HG03196 (cell line): ENCODE data around the gene PACSIN1.
"Not testable (repeated sequence)": the region's sequence is repeated elsewhere in the genome, so short reads cannot be mapped to it uniquely, and the experiment has no call there.

ENCODE experiments used
- ATAC-seq: cut with Tn5 transposase; IDR thresholded peaks from one replicate; pipeline ENCODE4 v1.9.1; 2021; ENCODE audit not compliant: unreplicated experiment

Gene PACSIN1

DNA sequence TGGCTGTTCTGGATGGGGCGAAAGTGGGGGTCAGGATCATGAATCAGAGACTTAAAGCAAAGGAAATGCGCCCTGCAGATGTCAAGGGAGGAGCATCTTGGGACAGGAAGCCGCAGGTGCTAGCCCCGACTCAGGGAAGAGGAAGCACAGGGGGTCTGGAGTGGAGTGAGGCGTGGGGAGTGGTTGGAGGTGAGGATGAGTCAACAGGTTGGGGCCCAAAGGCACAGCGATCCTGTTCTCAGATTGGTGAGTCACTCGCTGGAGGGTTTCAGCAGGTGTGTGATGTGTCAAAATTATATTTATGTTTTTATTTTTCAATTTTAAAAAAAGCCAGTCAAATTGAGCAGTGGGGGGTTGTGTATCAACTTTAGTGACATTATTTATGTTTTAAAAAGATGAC is 19.0 kb downstream of the PACSIN1 start:
- ATAC-seq, result no peak

GRCh38 chr6:34485321-34486060 is 19.6 kb downstream of the PACSIN1 start:
- ATAC-seq, result no peak

DNA sequence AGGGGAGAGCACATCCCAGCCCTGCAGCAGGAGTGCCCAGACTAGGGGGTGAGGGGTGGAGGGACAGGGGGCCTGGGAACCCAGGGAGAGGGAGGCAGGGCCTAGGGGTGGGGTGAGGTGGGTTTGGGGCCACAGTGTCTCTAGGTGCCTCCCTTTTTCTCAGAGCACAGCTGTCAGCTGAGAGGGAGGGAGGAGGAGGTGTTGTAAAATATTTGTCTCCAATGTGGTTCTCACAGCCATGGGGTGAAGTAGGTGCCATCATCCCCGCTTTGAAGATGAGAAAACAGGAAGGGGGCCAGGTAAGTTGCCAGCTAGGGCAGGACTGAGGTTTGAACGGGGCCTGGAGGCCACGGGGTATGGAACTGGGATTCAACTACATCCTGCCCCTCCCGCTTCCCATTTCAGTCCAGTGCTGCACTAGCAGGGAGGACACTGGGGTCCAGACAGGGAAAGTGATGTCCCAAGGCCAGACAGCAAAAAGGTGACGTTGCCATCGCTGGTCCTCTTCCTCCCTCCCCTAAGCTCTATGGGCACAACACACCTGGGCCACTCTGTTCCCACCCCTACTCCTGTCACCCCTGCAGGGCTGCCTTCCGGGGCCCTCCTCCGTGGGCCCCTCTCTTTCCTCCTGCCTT is 20.3 kb downstream of the PACSIN1 start:
- no peak for ATAC-seq

GRCh38 chr6:34486886-34487285 is 21.0 kb downstream of the PACSIN1 start:
- ATAC-seq, result not testable (repeated sequence)

DNA sequence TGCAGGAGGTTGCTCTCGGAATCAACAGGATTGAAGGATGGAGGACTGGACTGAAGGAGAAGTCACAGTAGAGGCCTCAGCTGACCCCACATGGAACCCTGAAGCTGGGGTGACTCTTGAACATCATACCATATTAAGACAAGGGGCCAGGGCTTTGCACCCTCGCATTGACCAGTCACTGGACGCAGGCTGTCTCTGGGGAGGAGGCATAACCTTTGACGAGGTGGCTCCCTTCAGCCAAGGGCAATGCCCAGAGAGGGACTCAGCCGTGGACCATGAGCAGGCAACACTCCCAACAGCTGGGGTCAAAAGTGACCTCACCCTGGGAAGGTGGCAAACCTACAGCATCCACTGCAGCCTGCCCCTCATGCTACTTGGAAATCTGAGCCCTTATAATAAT is 21.7 kb downstream of the PACSIN1 start:
- ATAC-seq, result no peak

DNA sequence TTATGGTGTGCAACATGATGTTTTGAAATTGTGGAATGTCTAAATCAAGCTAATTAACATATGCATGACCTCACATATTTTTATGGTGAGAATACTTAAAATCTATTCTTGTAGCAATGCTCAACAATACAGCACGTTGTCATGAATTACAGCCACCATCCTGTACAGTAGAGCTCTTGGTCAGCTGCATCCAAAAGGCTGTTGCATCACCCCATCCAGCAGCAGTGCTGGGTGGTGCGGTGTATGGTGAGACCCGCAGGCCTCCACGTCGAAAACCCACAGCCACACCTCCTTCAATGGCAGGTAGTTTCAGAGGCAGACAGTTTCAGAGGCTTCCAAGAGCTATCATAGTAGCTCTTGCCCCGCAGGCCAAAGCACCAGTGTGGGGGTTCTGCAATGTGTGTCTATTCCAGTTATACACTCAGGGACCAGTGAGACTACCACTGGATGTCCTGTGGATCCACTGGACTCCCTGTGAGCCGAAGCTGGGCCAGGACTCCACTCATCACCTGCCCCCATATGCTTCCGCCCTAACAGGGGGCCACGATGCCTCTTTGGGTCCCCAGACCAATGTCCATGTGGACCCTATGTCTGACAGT is 23.4 kb downstream of the PACSIN1 start:
- no peak for ATAC-seq

DNA sequence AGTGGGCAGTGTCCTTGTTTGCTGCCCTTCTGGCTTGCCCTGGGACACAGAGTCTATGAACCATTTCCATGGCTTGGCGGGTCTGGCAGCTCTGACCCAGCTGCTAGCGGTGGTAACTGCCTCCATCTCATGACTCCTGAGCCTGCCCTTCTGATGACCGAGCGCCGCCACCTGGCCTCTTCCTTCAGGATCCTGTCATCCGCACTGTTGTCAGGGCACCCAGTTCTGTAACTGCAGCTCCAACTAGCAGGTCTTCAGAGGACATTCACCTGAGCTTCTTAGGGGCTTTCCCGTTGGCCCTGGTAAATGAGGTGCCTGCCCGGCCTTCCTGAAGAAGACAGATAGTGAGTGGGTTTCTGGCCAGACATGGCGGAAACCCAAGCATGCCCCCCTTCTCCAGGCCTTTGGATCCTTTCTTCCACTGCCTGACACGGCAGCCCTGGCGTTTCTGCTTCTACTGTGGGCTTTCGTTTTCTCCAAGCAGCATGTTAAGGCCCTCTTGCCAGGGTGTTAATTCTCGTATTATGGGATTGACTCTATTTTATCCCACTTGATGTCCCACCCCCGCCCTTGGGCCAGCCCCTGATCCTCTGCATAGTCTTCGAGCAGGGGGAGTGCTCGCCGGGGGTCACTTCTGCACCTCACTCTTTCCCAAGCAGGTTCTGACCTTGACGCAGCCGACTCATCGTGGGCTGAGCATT is 24.7 kb downstream of the PACSIN1 start:
- ATAC-seq, result no peak

- no peak for ATAC-seq
Observed at GRCh38 chr6:34491091-34491430, 25.2 kb downstream of the PACSIN1 start.

DNA sequence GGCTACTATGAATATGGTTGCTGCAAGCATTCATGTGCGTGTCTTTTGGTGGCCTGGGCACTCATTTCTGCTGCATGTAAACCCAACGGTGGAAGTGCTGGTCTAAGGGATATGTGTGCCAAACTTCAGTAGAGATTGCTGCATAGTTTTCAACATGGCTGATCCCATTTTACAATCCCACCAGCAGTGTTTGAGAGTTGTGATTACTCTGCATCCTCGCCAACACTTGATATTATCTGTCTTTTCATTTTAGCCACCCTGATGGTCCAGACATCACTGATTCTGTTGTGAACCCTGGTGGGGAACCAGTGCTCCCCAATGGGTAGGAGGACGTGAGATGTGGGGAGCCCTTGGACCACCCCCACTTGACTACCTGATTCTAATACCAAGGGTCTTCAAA is 27.5 kb downstream of the PACSIN1 start:
- no peak for ATAC-seq

DNA sequence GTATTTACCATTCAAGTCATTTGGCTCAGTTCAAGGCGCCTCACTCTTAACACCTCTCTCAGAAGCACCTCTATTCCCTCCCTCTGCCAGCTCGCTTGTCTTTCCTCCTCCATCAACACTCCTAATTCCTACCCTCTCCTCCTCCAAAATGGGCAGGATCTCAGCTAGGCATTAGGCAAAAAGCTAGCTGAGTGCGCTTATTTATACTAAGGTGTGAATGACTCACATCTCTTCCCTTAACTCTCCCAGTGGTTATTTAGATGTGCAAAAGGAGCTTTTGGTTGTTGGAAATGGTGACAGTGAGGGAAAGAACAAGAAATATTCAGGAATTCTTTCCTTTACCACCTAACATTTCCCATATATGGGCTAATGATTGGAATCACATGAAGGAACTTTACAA is 29.1 kb downstream of the PACSIN1 start:
- ATAC-seq, result no peak

DNA sequence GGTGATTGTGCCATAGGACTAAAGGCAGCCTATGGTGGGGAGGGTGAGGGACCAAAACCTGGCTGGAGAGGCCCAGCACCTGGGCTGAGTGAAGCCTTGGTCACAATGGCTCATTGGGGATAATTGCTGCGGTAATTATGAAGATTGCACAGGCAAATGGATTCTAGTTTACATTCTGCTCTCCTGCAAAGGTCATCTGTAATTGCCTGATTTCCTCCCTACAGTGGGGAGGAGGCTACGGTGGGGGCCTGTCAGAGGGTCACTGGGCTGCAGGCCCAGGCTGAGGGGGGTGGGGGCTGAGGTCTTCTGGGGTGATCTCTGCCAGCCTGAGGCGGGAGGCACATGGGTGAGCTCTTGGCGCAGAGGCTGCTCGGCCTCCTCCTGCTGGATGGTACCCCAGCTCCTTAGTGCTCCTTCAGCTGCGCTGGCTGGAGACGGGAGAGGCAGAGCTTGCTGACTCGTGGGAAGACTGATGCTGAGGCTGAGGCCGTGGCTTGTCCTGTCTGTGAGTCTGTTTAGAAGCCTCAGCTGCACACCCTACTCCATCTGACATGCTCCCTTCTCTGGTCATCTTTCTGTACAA is 30.3 kb downstream of the PACSIN1 start:
- no peak for ATAC-seq

- ATAC-seq, result no peak
Observed at GRCh38 chr6:34497411-34497810, 31.5 kb downstream of the PACSIN1 start.

GRCh38 chr6:34506718-34507117 is 40.8 kb downstream of the PACSIN1 start:
- no peak for ATAC-seq

DNA sequence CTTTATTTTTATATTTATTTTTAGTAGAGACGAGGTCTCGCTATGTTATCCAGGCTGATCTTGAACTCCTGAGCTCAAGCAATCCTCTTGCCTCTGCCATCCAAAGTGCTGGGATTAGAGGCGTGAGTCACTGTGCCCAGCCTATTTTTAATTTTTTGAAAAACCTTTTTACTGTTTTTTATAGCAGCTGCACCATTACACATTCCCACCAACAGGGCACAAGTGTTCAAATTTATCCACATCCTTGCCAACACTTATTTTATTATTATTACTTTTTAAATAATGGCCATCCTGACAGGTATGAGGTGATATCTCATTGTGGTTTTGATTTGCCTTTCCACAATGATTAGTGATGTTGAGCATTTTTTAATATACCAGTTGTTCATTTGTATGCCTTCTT is 42.5 kb downstream of the PACSIN1 start:
- ATAC-seq, result no peak

- ATAC-seq, result no peak
Observed at GRCh38 chr6:34509782-34510181, 43.9 kb downstream of the PACSIN1 start.

DNA sequence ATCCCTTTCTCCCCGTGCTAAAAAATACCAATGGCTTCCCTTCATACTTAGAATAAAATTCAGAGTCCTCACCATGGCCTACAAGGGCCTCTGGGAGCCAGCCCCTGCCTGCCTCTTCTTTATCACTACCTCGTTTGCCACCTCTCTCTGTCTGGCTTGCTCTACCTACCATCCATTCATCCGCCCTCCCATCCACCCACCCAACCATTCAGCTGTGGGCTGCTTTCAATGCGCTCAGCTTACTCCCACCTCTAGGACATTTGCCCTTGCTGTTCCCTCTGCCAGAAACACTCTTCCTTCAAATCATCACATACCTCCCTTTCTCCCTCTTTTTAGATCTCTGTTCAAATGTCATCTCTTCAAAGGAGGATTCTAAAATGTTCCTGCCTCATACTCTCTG is 44.4 kb downstream of the PACSIN1 start:
- no peak for ATAC-seq

DNA sequence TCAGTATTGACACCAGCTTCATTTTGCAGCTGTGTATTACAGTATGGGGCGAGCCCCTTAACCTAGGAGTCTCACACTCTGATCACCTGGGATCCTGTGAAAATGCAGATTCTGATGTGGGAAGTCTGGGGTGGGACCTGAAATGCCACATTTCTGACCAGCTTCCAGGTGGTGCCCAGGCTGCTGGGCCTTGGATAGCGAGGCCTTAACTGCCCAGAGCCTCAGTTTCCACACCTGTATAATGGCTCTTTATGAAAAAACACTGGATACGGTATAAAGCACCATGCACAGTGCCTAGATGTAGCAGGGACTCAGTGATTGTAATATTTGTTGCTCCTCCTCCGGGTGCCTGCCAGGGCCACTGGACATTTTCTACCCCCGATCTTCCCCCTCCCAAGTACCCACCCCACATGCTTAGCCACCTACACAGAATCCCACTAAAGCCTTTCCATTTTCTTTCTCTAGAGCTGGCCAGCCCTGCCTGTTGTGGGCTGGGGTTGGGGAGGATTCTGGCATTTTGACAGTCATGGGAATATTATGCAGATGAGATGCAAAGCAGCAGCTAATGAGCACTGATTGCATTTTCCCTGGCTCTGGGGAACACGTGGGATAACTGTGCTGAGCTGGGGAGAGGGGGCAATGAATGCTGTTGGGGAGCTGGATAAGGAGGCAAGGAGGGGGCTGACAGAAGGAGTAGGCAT is 45.5 kb downstream of the PACSIN1 start:
- ATAC-seq, result no peak

DNA sequence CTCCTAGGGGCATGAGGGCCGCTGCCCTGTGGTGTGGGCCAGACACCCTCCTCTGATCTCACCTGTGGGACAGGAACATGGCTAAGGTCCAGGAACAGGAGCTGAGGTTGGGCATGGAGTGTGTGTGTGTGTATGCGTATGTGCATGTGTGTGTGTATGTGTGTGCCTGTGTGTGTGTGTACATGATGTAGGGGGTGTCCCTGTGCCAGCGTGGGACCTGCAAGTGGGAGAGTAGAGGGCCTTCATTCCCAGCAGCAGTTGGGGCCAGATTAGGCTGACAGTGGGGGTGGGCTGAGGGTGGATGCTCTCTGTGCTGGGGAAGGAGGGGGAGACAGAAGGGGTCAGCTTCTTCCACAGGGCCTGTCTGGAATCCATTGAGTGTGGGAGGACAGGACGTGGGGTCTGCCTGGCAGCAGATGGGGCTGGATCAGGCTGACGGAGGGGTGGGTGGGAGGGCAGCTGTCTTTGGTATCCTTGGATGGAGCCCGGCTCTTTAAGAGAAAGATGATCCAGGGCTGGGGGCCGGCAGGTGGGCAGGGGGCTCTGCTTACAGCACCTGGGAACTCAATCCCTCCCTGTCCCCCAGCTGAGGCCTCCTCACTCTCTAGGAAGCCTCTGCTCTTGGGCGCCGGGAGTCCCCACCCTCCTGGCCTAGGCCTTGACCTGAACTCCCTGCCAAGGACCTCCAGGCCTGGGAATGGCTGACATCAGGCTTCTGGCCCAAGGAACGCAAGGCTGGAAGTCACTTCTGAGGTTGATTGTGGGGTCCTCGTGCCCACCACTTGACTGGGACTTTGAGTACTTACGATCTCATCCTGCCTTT is 46.2 kb downstream of the PACSIN1 start:
- ATAC-seq, result no peak

GRCh38 chr6:34512738-34513115 is 46.9 kb downstream of the PACSIN1 start:
- ATAC-seq, result no peak

- ATAC-seq, result no peak
Observed at GRCh38 chr6:34513646-34514045, 47.8 kb downstream of the PACSIN1 start.
